Stimulated activated CD4-positive, alpha-beta T cell treated with anti-CD3 and anti-CD28 coated beads, Interleukin-1b, Interleukin-23, amount 100 ng/mL, for 4 hours (primary cell): ENCODE data around the gene SYNGR3.
"Not testable (repeated sequence)": the region's sequence is repeated elsewhere in the genome, so short reads cannot be mapped to it uniquely, and the experiment has no call there.

Experiments used
- DNase-seq, 2 donors: peaks; one replicate each; pipeline ENCODE4 v3.0.0-alpha.2; 2020; ENCODE audit warnings: low read depth in 2 of 2

SYNGR3 gene

DNA sequence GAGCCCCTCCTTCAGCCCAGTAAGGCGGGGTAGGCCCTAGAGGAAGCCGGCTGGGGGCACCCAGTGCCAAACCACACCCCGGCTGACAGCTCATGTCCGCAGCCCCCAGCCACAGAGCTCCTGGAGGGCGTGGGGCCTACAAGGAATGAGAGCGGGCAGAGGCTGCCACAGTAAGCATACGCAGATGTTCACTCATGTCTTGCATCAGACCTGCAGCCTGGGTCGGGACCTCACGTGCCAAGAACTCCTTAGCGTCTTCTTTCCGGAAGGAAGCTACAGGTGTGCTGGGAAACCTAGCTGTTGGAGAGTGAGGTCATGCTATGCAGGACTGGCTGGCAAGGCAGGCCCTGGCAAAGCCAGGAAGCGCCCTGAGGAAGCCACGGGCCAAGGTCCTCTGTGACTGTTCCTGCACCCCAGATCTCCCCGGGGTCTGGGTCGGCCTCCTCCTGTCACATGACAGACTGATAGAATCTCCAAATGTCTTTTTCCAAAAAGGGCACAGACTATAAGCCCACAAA is 18.3 kb downstream of the SYNGR3 start:
- DNase-seq: no peak

DNA sequence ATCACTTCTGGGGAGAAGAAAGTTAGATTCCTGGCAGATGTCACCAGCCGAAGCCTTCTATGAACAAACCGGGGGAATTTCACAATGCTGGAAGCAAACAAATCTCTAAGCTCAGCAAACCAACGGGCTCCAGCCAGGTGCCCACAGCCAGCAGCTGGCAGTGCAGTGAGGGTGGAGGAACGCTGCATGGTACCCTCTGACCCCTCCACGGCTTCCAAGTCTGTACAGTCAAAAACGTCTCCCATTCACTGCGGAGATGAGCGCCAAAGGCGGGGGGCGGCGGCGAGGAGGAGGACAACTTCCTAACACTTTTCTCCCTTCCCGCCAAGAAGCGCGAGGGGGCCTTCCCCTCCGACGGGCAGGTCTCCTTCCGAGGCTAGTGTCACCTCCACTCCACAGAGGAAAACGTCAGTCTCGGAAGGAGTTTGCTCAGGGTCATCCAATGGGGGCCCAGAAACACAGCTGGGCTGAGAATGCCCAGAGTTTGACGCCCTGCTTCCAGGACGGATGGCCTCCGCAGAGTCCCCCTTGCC is 18.9 kb downstream of the SYNGR3 start:
- DNase-seq: no peak

- DNase-seq: no peak
Observed at GRCh38 chr16:2009164-2009711, 19.5 kb downstream of the SYNGR3 start.

GRCh38 chr16:2009791-2010510 is 20.2 kb downstream of the SYNGR3 start, which contains the start of gene ZNF598:
Gene ZNF598, minus strand, starts transcription at chr16:2009821.
- peak; percentile 67 to 79 for DNase-seq

DNA sequence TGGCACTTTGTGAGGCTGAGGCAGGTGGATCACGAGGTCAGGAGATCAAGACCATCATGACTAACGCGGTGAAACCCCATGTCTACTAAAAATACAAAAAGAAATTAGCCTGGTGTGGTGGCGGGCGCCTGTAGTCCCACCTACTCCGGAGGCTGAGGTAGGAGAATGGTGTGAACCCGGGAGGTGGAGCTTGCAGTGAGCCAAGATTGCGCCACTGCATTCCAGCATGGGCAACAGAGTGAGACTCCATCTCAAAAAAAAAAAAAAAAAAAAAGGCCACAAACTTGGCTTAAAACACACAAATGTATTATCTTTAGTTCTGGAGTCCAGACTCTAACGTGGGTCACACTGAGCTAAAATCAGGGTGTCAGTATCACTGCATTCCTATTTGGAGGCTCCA is 22.0 kb downstream of the SYNGR3 start:
- DNase-seq: not testable (repeated sequence)

DNA sequence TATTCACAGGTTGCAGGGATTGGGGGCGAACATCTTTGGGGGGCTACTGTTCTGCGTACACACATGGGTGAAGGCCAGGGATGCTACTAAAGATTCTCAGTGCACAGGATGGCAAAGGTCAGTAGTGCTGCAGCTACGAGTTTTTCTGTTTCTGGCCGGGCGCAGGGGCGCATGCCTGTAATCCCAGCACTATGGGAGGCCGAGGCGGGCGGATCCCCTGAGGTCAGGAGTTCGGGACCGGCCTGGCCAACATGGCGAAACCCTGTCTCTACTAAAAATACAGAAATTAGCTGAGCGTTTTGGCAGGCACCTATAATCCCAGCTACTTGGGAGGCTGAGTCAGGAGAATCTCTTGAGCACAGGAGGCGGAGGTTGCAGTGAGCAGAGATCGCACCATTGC is 23.8 kb downstream of the SYNGR3 start:
- DNase-seq: no peak

DNA sequence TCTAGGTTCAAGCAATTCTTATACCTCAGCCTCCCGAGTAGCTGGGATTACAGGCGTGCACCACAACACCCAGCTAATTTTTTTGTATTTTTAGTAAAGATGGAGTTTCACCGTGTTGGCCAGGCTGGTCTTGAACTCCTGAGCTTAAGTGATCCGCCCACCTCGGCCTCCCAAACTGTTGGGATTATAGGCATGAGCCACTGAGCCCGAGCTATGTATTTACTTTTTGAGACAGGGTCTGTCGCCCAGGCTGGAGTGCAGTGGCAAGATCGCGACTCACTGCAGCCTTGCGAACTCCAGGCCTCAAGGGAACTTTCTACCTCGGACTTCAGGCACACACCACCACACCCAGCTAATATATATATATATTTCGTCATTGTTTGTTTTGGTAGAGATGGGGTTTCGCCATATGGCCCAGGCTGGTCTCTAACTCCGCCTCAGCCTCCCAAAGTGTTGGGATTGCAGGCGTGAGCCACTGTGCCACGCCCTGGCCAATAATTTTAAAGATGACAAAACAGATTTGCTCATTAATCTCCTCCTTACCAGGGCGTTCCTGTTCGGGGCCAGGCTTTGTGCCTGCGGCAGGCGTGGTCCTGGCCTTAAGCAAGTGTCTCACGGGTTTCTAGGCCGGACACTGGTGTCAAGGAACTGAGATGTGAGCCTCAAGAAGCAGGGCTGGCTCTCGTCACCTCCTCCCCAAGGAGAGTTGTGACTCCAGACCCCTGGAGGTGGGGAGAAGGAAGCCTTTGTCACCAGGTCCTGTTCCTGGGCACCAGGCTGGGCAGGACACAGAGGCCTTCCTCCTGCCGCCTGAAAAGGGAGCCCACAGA is 25.6 kb downstream of the SYNGR3 start:
- DNase-seq: no peak

DNA sequence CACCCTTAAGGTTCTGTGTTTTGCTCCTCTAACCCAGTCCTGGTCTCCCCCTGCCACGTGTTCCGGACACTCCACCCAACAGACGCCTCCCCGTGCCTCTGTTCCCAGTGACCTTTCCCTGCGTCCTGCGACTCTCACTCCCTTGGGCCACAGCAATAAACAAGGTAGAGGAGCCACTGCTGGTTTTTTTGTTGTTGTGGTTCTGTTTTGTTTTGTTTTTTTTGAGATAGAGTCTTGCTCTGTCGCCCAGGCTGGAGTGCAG is 26.1 kb downstream of the SYNGR3 start:
- DNase-seq: no peak

- DNase-seq: no peak
Observed at GRCh38 chr16:2016407-2016922, 26.7 kb downstream of the SYNGR3 start.

DNA sequence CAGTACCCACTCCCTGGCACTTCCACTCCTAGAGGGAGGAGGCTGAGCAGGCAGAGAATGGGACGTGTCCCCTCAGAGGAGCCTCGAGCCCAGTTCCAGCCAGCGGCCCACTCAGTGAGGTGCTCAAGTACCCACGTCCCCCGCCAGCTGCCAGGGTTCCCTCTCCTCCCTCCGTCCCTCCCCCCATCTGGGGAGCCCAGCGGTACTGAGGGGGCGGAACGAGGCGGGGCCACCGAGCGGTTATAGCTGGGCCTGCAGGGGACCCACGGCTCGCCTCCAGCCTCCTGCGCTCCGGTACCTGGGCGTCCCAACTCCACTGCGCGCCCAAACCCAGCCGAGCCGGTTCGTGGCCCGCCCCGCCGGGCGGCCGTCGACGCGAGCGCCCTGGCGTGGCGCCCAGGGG is 29.7 kb downstream of the SYNGR3 start, which contains the start of gene NPW:
TSS of gene NPW (plus strand) at position 268 of the 403 bp plus-strand sequence.
- DNase-seq: peak in 1 of 2 donors; percentile 32

GRCh38 chr16:2019921-2020831 is 30.4 kb downstream of the SYNGR3 start:
- no peak for DNase-seq

DNA sequence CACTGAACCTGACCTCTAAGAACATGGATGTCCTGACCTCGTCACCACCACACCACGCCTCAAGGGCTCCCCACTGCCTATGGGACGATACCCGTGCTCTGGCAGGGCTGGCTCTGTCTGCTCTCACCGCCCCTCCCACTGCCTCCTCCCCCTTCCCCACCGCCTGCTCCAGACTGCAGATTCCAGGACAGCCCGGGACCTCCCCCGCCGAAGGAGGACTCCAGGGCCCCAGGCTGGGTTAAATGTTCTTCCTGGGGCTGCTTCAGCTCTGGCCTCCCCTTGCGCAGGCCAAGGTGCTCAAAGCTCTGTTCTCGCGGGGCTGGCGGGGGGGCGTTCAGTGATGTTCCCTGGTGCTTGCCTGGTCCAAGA is 32.9 kb downstream of the SYNGR3 start:
- DNase-seq: no peak

GRCh38 chr16:2023092-2024031 is 33.6 kb downstream of the SYNGR3 start:
- peak; percentile 98 to 99 for DNase-seq

GRCh38 chr16:2024032-2024420 is 34.3 kb downstream of the SYNGR3 start:
- no peak for DNase-seq

DNA sequence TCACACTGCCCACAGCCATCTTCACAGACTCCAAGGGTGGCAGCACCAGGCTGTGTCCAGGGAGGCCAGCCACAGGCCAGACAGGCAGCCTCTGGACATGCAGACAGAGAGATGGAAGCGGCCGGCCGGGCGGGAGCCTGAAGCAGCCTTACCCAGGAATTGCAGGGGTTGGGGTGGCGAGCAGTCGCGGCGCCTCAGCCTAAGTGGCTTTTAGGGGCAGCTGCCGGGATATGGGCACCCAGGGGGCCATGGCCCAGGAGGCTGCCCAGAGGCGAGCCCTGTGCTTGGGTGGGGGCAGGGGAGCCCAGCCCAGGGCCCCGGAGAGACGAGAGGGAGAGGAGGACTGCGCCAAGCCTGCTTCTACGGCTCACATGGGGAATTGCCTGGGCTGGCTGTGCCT is 35.5 kb downstream of the SYNGR3 start:
- no peak for DNase-seq

DNA sequence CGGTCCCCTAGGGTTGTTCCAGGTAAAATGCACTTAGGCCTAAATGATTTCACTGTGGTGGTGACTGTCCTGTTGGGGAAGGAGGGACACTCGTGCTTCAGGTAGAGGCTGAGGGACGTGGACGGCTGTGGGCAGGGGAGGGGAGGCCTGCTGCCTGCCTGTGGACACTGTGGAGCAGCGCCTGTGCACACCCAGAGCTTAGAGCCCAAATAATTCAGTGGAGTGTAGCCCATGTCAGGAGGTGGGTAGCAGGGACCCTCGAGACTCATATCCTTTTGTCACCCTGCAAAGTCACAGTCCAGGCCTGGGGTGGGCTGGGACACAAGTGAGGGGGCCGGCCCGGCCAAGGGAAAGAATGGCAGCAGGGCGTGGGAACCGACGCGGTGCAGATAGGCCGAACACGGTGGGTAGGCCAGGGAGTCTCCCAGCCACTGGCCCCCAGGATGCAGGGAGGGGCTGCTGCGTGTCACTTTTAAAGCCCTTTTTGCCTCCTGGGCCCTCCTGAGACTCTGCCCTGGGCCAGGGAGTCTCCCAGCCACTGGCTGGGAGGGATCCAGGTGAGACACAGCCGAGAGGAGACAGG is 36.2 kb downstream of the SYNGR3 start:
- no peak for DNase-seq

- no peak for DNase-seq
Observed at GRCh38 chr16:2026461-2027023, 36.8 kb downstream of the SYNGR3 start, which contains the start of gene NHERF2. Gene NHERF2, plus strand, starts transcription at chr16:2026902. Its CDS starts 104 bp downstream, at chr16:2027006.

DNA sequence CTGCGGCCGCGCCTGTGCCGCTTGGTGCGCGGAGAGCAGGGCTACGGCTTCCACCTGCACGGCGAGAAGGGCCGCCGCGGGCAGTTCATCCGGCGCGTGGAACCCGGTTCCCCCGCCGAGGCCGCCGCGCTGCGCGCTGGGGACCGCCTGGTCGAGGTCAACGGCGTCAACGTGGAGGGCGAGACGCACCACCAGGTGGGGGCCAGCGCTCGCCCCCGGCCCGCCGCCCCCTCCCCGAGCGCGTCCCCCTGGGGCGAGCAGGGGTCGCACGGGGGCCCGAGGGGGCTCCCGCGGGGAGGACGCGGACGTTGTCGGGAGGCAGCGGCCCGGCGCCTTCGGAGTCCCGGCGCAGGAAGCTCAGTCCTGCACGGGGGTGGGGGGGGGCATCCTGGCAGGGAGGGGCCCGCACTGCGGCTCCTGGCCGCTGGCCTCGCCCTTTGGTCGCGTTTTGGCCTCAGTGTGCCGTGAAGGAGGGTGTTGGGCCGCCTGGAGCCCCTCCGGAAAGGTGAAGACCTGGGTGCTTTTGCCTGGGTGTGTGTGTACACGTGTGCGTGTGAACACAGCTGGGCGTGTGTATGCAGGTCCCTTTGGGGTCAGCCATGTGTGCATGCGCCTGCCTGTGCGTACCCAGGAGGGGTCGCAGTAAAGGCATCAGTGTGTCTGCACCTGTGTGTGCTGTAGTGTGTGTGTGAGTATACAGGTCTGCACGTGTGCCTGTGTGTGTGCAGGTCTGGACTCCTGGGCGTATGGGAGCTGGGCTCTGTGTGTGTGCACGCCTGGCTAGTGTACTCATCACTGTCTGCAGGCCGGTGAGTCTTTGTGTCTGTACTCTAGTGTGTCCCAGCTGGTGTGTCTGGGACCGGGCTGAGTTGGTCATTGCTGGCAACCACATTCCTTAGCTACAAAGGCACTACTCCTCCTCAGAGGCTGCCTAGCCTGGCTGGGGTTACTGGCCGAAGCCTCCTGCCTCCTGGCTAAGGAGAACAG is 37.5 kb downstream of the SYNGR3 start:
- no peak for DNase-seq
